ENCODE data around the gene ZRANB3. TPM values are rescaled to one million over a fixed set of nuclear protein-coding genes. Genes with fewer than 3 reads are reported as not detected.
A peak's percentile ranks its signal among the peaks of the same experiment; 100 is the strongest.

ZRANB3 gene
- total RNA-seq, 1 donor from 2014 or later: 3.7 TPM

- no peaks in the 10 kb centered on the region for H3K27me3 ChIP-seq (ENCODE audit: low read depth)
- H3K4me1 ChIP-seq: peaks cover 22% of the 10 kb centered on the region
- no peak for DNase-seq
- no peak for TF ChIP-seq CTCF (IDR thresholded peaks at IDR 0.05)
- intact Hi-C loops (cut with DNase I): no loop called here
- ATAC-seq: no peak
- no peaks in the 10 kb centered on the region for H3K9me3 ChIP-seq
- peak overlapping the region; percentile 93 for H3K4me3 ChIP-seq
- no peak overlapping the region for H3K27ac ChIP-seq
- no peaks in the 10 kb centered on the region for H3K36me3 ChIP-seq
Measured at GRCh38 chr2:135532581-135532980, 1.6 kb upstream of the ZRANB3 start.

- H3K9me3 ChIP-seq: no peaks in the 10 kb centered on the region
- ATAC-seq: peak; percentile 97
Measured at GRCh38 chr2:135531231-135532197, 496 bp upstream of the ZRANB3 start, which contains the start of gene R3HDM1. R3HDM1 (plus strand) TSS chr2:135531484; CDS start chr2:135604846, 73,362 bp downstream.

GRCh38 chr2:135528006-135528405 lies 3.0 kb downstream of the ZRANB3 start:
- Histone ChIP-seq H3K4me1 (peaks cover 19% of the 10 kb centered on the region), H3K27me3 (ENCODE audit: low read depth) (no peaks in the 10 kb centered on the region), H3K4me3 (no peak overlapping the region), H3K9me3 (no peaks in the 10 kb centered on the region), H3K27ac (no peak overlapping the region), H3K36me3 (no peaks in the 10 kb centered on the region)
- intact Hi-C loops (cut with DNase I): no loop called here
- ATAC-seq: no peak
- no peak for DNase-seq
- TF ChIP-seq CTCF (IDR thresholded peaks at IDR 0.05): no peak

More at GRCh38 chr2:135531231-135532197, 496 bp upstream of the ZRANB3 start, which contains the start of gene R3HDM1:
- peak; percentile 11 for TF ChIP-seq CTCF (IDR thresholded peaks at IDR 0.05)
- DNase-seq: peak; percentile 95
- peaks cover 22% of the 10 kb centered on the region for H3K4me1 ChIP-seq
- no peaks in the 10 kb centered on the region for H3K27me3 ChIP-seq (ENCODE audit: low read depth)
- intact Hi-C loops (cut with DNase I): no loop called here
- H3K36me3 ChIP-seq: no peaks in the 10 kb centered on the region
- peak within 1 kb of the TSS; percentile 93 for H3K27ac ChIP-seq
- H3K4me3 ChIP-seq: peak within 1 kb of the TSS; percentile 93

GRCh38 chr2:135525786-135526185 lies 5.2 kb downstream of the ZRANB3 start:
- ATAC-seq: no peak
- intact Hi-C loops (cut with DNase I): no loop called here

GRCh38 chr2:135512099-135512498 lies 18.9 kb downstream of the ZRANB3 start:
- ATAC-seq (no peak), DNase-seq (no peak)
- TF ChIP-seq CTCF (IDR thresholded peaks at IDR 0.05): no peak
- H3K4me1 ChIP-seq: no peaks in the 10 kb centered on the region
- no peaks in the 10 kb centered on the region for H3K9me3 ChIP-seq
- no peak overlapping the region for H3K27ac ChIP-seq
- H3K4me3 ChIP-seq: no peak overlapping the region
- intact Hi-C loops (cut with DNase I): no loop called here
- H3K27me3 ChIP-seq (ENCODE audit: low read depth): no peaks in the 10 kb centered on the region
- H3K36me3 ChIP-seq: no peaks in the 10 kb centered on the region

More at GRCh38 chr2:135525786-135526185, 5.2 kb downstream of the ZRANB3 start:
- no peaks in the 10 kb centered on the region for H3K9me3 ChIP-seq
- no peak for TF ChIP-seq CTCF (IDR thresholded peaks at IDR 0.05)
- peaks cover 8% of the 10 kb centered on the region for H3K4me1 ChIP-seq
- no peaks in the 10 kb centered on the region for H3K36me3 ChIP-seq
- DNase-seq: no peak
- no peaks in the 10 kb centered on the region for H3K27me3 ChIP-seq (ENCODE audit: low read depth)
- H3K4me3 ChIP-seq: no peak overlapping the region
- no peak overlapping the region for H3K27ac ChIP-seq
